Esophagus muscularis mucosa (tissue), 4 donors: Measurements from ENCODE around the gene PDE4C. TPM values are rescaled to one million over a fixed set of nuclear protein-coding genes. Genes with fewer than 3 reads are reported as not detected.

Experiments
- DNase-seq: peaks from one replicate; pipeline ENCODE4 v3.0.0-alpha.2; 2017; ENCODE audit errors: extremely low spot score
- H3K27ac ChIP-seq, 4 donors: fragments of 200-600 bp; sonication (generic); replicated peaks in 1 of 4; 1 replicate in 3 of 4; 2 replicates in 1 of 4; pipeline ENCODE4 v1.5.1; 2016 to 2019; ENCODE audit warnings: mild to moderate bottlenecking in 1 of 4
- H3K27me3 ChIP-seq, 4 donors: fragments of 200-600 bp; sonication (generic); one replicate each; pipeline versions ENCODE4 v1.5.1 to v1.6.0; 2016 to 2019
- H3K36me3 ChIP-seq, 4 donors: fragments of 200-600 bp; sonication (generic); one replicate each; pipeline ENCODE4 v1.5.1; 2016 to 2019
- H3K4me1 ChIP-seq, 4 donors: fragments of 200-600 bp; sonication (generic); one replicate each; pipeline ENCODE4 v1.5.1; 2016 to 2019
- H3K4me3 ChIP-seq, 4 donors: fragments of 200-600 bp; sonication (generic); 1 replicate in 2 of 4; 2 replicates in 2 of 4; pipeline ENCODE4 v1.5.1; 2016 to 2019; ENCODE audit warnings: mild to moderate bottlenecking in 4 of 4, moderate library complexity in 1 of 4
- H3K9me3 ChIP-seq, 4 donors: fragments of 200-600 bp; sonication (generic); 1 replicate in 3 of 4; 2 replicates in 1 of 4; pipeline ENCODE4 v1.5.1; 2016 to 2019
- CTCF ChIP-seq, 3 experiments: fragments of 200-600 bp in 2 of 3; fragments of 450-650 bp in 1 of 3; sonication (generic) in 2 of 3; IDR thresholded peaks; one replicate each; pipeline ENCODE4 v1.5.1; 2017 to 2019; ENCODE audit warnings: antibody characterized with exemption in 3 of 3, mild to moderate bottlenecking in 2 of 3, moderate library complexity in 1 of 3
- EP300 ChIP-seq: sonication (generic); formaldehyde crosslinking; IDR thresholded peaks from one replicate; pipeline ENCODE4 v1.6.1; 2017; ENCODE audit warnings: antibody characterized with exemption
- POLR2A ChIP-seq: fragments of 450-650 bp; IDR thresholded peaks from one replicate; pipeline ENCODE4 v1.6.1; 2017; ENCODE audit warnings: antibody characterized with exemption, moderate library complexity, mild to moderate bottlenecking, low read depth
- POLR2AphosphoS5 ChIP-seq, 2 donors: sonication (generic); formaldehyde crosslinking; IDR thresholded peaks; one replicate each; pipeline ENCODE4 v1.6.1; 2017; ENCODE audit warnings: antibody characterized with exemption in 2 of 2
- WGBS: methylation state at CpG from one replicate; pipeline ENCODE4 v1.1.5; 2018; 5-methylcytosine and 5-hydroxymethylcytosine counted together
- intact Hi-C: fragments of 100-400 bp; cut with DNase I; formaldehyde crosslinking; loops from one replicate; pipeline ENCODE4 v1.15.1; 2023
- total RNA-seq, 4 donors: library from RNA; depleted of rRNA; stranded (reverse); fragments of >200 nt; gene quantifications; one replicate each; pipeline versions ENCODE4 v1.1.0 to v1.2.1, GENCODE V29; 2016

Gene PDE4C
- total RNA-seq, 4 donors from 2014 or later: 0.17 to 1.2 (median 0.54) TPM

GRCh38 chr19:18208098-18208951, 17.9 kb downstream of the PDE4C start:
- 16% methylated on average over 28 of the region's 32 CpGs for WGBS
- peaks cover 12 to 32% (median 24%) of the 10 kb centered on the region in 4 donors for H3K4me1 ChIP-seq
- peaks cover 0 to 24% (median 0%) of the 10 kb centered on the region in 4 donors for H3K27me3 ChIP-seq
- DNase-seq: no peak
- peak overlapping the region; percentile 18 to 64 (median 42) for H3K27ac ChIP-seq
- TF ChIP-seq POLR2AphosphoS5 (IDR thresholded peaks at IDR 0.05) (peak in 1 of 2 donors; percentile 28), EP300 (no peak), POLR2A (no peak), CTCF (IDR thresholded peaks at IDR 0.05) (peak; percentile 37 to 81 (median 74))
- no peaks in the 10 kb centered on the region for H3K9me3 ChIP-seq
- intact Hi-C loops: loop anchor here (1.0 to 10.0 kb wide), 2 partner anchors 43 to 116 kb away; partner anchors contain the start of gene LSM4
- no peaks in the 10 kb centered on the region for H3K36me3 ChIP-seq
- H3K4me3 ChIP-seq: peak overlapping the region in 1 of 4 donors; percentile 21

- DNase-seq: no peak
- Histone ChIP-seq H3K27me3 (peaks cover 0 to 12% (median 0%) of the 10 kb centered on the region in 4 donors), H3K4me1 (peaks cover 20 to 41% (median 37%) of the 10 kb centered on the region in 4 donors), H3K27ac (peak overlapping the region; percentile 92 to 98 (median 95)), H3K9me3 (no peaks in the 10 kb centered on the region), H3K36me3 (peaks cover 0 to 7% (median 0%) of the 10 kb centered on the region in 4 donors), H3K4me3 (peak overlapping the region in 1 of 4 donors; percentile 73)
- 83% methylated on average over 12 of the region's 12 CpGs for WGBS
- intact Hi-C loops: loop anchor here (10.0 kb wide), 1 partner anchor 119 kb away; the partner anchor contains the start of gene LSM4
- TF ChIP-seq CTCF (IDR thresholded peaks at IDR 0.05) (no peak), POLR2A (no peak), POLR2AphosphoS5 (IDR thresholded peaks at IDR 0.05) (no peak), EP300 (no peak)
These were observed 20.2 kb downstream of the PDE4C start for GRCh38 chr19:18206018-18206417.

GRCh38 chr19:18205200-18205892, 20.9 kb downstream of the PDE4C start:
- Histone ChIP-seq H3K27ac (peak overlapping the region; percentile 92 to 98 (median 95)), H3K4me3 (peak overlapping the region; percentile 61 to 73 (median 66)), H3K27me3 (peaks cover 0 to 12% (median 0%) of the 10 kb centered on the region in 4 donors), H3K4me1 (peaks cover 20 to 41% (median 37%) of the 10 kb centered on the region in 4 donors), H3K36me3 (peaks cover 0 to 10% (median 3%) of the 10 kb centered on the region in 4 donors), H3K9me3 (no peaks in the 10 kb centered on the region)
- 9% methylated on average over 25 of the region's 36 CpGs for WGBS
- intact Hi-C loops: loop anchor here (10.0 kb wide), 1 partner anchor 119 kb away; the partner anchor contains the start of gene LSM4
- TF ChIP-seq EP300 (no peak), POLR2A (peak; percentile 22), POLR2AphosphoS5 (IDR thresholded peaks at IDR 0.05) (peak; percentile 67 to 83), CTCF (IDR thresholded peaks at IDR 0.05) (peak in 1 of 3 experiments; percentile 11)
- peak; percentile 96 for DNase-seq

GRCh38 chr19:18204394-18205199, 21.6 kb downstream of the PDE4C start:
- H3K9me3 ChIP-seq: no peaks in the 10 kb centered on the region
- peak overlapping the region; percentile 92 to 98 (median 95) for H3K27ac ChIP-seq
- WGBS: 0% methylated on average over 19 of the region's 22 CpGs
- TF ChIP-seq POLR2AphosphoS5 (IDR thresholded peaks at IDR 0.05) (peak in 1 of 2 donors; percentile 82), POLR2A (peak; percentile 17), EP300 (no peak)
- no peak for DNase-seq
- H3K4me1 ChIP-seq: peaks cover 20 to 41% (median 37%) of the 10 kb centered on the region in 4 donors
- intact Hi-C loops: loop anchor here (10.0 kb wide), 1 partner anchor 120 kb away; the partner anchor contains the start of gene LSM4
- peak overlapping the region; percentile 61 to 73 (median 66) for H3K4me3 ChIP-seq
- H3K36me3 ChIP-seq: peaks cover 2 to 18% (median 10%) of the 10 kb centered on the region in 4 donors
- H3K27me3 ChIP-seq: peaks cover 0 to 8% (median 0%) of the 10 kb centered on the region in 4 donors
